GM23248 (cell line): ENCODE measurements around the gene SLC23A1.

ENCODE experiments used
- EZH2 ChIP-seq: fragments of 200-600 bp; sonication (generic); IDR thresholded peaks from 2 replicates; pipeline ENCODE4 v1.6.1; 2018; ENCODE audit warnings: antibody characterized with exemption, mild to moderate bottlenecking; ENCODE audit not compliant: insufficient read depth, poor library complexity, severe bottlenecking
- EZH2phosphoT487 ChIP-seq: fragments of 200-600 bp; sonication (generic); IDR thresholded peaks from 2 replicates; pipeline ENCODE4 v1.6.1; 2018; ENCODE audit warnings: antibody characterized with exemption, moderate library complexity, mild to moderate bottlenecking, low read depth; ENCODE audit not compliant: insufficient read depth

DNA sequence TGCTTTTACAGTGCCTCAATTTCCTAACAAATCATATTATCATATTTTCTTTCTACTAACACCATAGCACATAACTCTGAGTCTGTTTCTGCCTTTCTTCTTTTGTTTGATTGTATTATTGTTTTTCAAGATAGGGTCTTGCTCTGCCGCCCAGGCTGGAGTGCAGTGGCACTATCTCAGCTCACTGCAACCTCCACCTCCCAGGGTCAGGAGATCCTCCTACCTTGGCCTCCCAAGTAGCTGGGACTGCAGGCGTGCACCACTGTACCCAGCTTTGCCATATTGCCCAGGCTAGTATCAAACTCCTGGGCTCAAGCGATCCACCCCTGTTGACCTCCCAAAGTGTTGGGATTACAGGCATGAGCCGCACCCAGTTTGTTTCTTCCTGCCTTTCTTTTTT lies 22.7 kb downstream of the SLC23A1 start:
- TF ChIP-seq EZH2 (no peak), EZH2phosphoT487 (no peak)
